ENCODE results near the gene MARS1. TPM values are rescaled to one million over a fixed set of nuclear protein-coding genes. Genes with fewer than 3 reads are reported as not detected.

MARS1 gene
- total RNA-seq, 2 experiments from 2014 or later = 203 to 204 TPM

- Mint-ChIP-seq H3K9me3 (no peaks in the 10 kb centered on the region), H3K36me3 (ENCODE audit: low read depth) (peaks cover 50% of the 10 kb centered on the region), H3K4me1 (ENCODE audit: low read depth) (peaks cover 80% of the 10 kb centered on the region), H3K27ac (peak overlapping the region; percentile 99), H3K4me3 (peak overlapping the region; percentile 93), H3K27me3 (no peaks in the 10 kb centered on the region)
- Histone ChIP-seq H3K27me3 (ENCODE audit: control insufficient read depth in 1 of 2, insufficient read depth in 2 of 2, low read length in 2 of 2) (no peaks in the 10 kb centered on the region), H3K4me3 (ENCODE audit: low read length) (peak overlapping the region; percentile 90), H3K9me3 (ENCODE audit: control insufficient read depth in 1 of 2, insufficient read depth in 1 of 2, low read length in 2 of 2) (no peaks in the 10 kb centered on the region), H3K4me1 (ENCODE audit: insufficient read depth, low read length) (peaks cover 82% of the 10 kb centered on the region), H3K36me3 (ENCODE audit: insufficient read depth, low read length) (peaks cover 27% of the 10 kb centered on the region), H3K27ac (ENCODE audit: low read depth in 1 of 2, low read length in 2 of 2) (peak overlapping the region; percentile 99)
- POLR2A ChIA-PET = interaction anchor here (0.7 to 5.5 kb wide), 16 partner anchors 8 to 1139 kb away, joined by 3 to 93 read pairs (median 4); partner anchors contain the start of genes DCTN2, DDIT3, GLI1 and IL23A
- ATAC-seq (ENCODE audit: poor library complexity) = peak; percentile 48
- peak in 13 of 14 experiments; percentile 22 to 86 (median 50) for DNase-seq
- CTCF ChIA-PET = interaction anchor here (1.3 to 5.6 kb wide), 5 partner anchors 9 to 105 kb away, joined by 3 to 35 read pairs (median 12); partner anchors contain the start of genes DCTN2, GLI1 and MARS1
- TF ChIP-seq CTCF (IDR thresholded peaks at IDR 0.05) = no peak
- intact Hi-C loops (cut with DNase I, micrococcal nuclease) = loop anchor here (2.0 to 5.0 kb wide), 5 partner anchors 13 to 274 kb away; partner anchors contain the start of genes CDK4 (in 1 of the 2), DCTN2 (in 1 of the 2) and DDIT3 (in 1 of the 2)
These were observed 9.9 kb upstream of the MARS1 start for GRCh38 chr12:57477710-57478681.

- Mint-ChIP-seq H3K4me1 (ENCODE audit: low read depth) (peaks cover 77% of the 10 kb centered on the region), H3K36me3 (ENCODE audit: low read depth) (peaks cover 47% of the 10 kb centered on the region), H3K4me3 (peak overlapping the region; percentile 93), H3K9me3 (no peaks in the 10 kb centered on the region), H3K27me3 (no peaks in the 10 kb centered on the region), H3K27ac (peak overlapping the region; percentile 99)
- Histone ChIP-seq H3K36me3 (ENCODE audit: insufficient read depth, low read length) (peaks cover 18% of the 10 kb centered on the region), H3K4me3 (ENCODE audit: low read length) (peak overlapping the region; percentile 90), H3K27me3 (ENCODE audit: control insufficient read depth in 1 of 2, insufficient read depth in 2 of 2, low read length in 2 of 2) (no peaks in the 10 kb centered on the region), H3K4me1 (ENCODE audit: insufficient read depth, low read length) (peaks cover 78% of the 10 kb centered on the region), H3K9me3 (ENCODE audit: control insufficient read depth in 1 of 2, insufficient read depth in 1 of 2, low read length in 2 of 2) (no peaks in the 10 kb centered on the region), H3K27ac (ENCODE audit: low read depth in 1 of 2, low read length in 2 of 2) (peak overlapping the region; percentile 99)
- CTCF ChIA-PET = interaction anchor here (2.4 to 5.6 kb wide), 2 partner anchors 16 to 20 kb away, joined by 10 to 28 read pairs; partner anchors contain the start of gene GLI1
- DNase-seq = peak in 1 of 14 experiments; percentile 42
- no peak for TF ChIP-seq CTCF (IDR thresholded peaks at IDR 0.05)
- POLR2A ChIA-PET = interaction anchor here (1.8 to 5.5 kb wide), 3 partner anchors 9 to 41 kb away, joined by 6 to 93 read pairs (median 61); partner anchors contain the start of genes DDIT3, GLI1 and MARS1
- intact Hi-C loops (cut with DNase I, micrococcal nuclease) = loop anchor here in 1 of 2 experiments (1.0 to 5.0 kb wide), 3 partner anchors 41 to 273 kb away; partner anchors contain the start of genes CDK4, DCTN2 and DDIT3
- ATAC-seq (ENCODE audit: poor library complexity) = no peak
These were observed 8.9 kb upstream of the MARS1 start for GRCh38 chr12:57479043-57479375.

GRCh38 chr12:57479376-57480115 lies 8.3 kb upstream of the MARS1 start, which contains the start of gene ARHGAP9:
ARHGAP9 (minus strand) TSS chr12:57479866; CDS start chr12:57479406, 460 bp downstream.
- Mint-ChIP-seq H3K4me3 (peak within 1 kb of the TSS; percentile 93), H3K27ac (peak within 1 kb of the TSS; percentile 99), H3K27me3 (no peaks in the 10 kb centered on the region), H3K36me3 (ENCODE audit: low read depth) (peaks cover 41% of the 10 kb centered on the region), H3K4me1 (ENCODE audit: low read depth) (peaks cover 72% of the 10 kb centered on the region), H3K9me3 (no peaks in the 10 kb centered on the region)
- Histone ChIP-seq H3K4me3 (ENCODE audit: low read length) (peak within 1 kb of the TSS; percentile 90), H3K27me3 (ENCODE audit: control insufficient read depth in 1 of 2, insufficient read depth in 2 of 2, low read length in 2 of 2) (no peaks in the 10 kb centered on the region), H3K9me3 (ENCODE audit: control insufficient read depth in 1 of 2, insufficient read depth in 1 of 2, low read length in 2 of 2) (no peaks in the 10 kb centered on the region), H3K27ac (ENCODE audit: low read depth in 1 of 2, low read length in 2 of 2) (peak within 1 kb of the TSS; percentile 99), H3K36me3 (ENCODE audit: insufficient read depth, low read length) (peaks cover 13% of the 10 kb centered on the region), H3K4me1 (ENCODE audit: insufficient read depth, low read length) (peaks cover 73% of the 10 kb centered on the region)
- ATAC-seq (ENCODE audit: poor library complexity) (peak; percentile 59), DNase-seq (peak in 13 of 14 experiments; percentile 40 to 91 (median 57))
- TF ChIP-seq CTCF (IDR thresholded peaks at IDR 0.05) = no peak
- CTCF ChIA-PET = interaction anchor here (0.6 to 5.6 kb wide), 4 partner anchors 17 to 104 kb away, joined by 3 to 28 read pairs (median 7); partner anchors contain the start of gene GLI1
- POLR2A ChIA-PET = interaction anchor here (0.7 to 5.5 kb wide), 12 partner anchors 8 to 1120 kb away, joined by 3 to 93 read pairs (median 4); partner anchors contain the start of genes B4GALNT1, DDIT3, GLI1 and MARS1
- intact Hi-C loops (cut with DNase I, micrococcal nuclease) = loop anchor here in 1 of 2 experiments (1.0 to 5.0 kb wide), 3 partner anchors 41 to 273 kb away; partner anchors contain the start of genes CDK4, DCTN2 and DDIT3
